GM23248 (cell line): ENCODE measurements around the gene VEGFD.

ENCODE experiments used
- EZH2 ChIP-seq: fragments of 200-600 bp; sonication (generic); IDR thresholded peaks from 2 replicates; pipeline ENCODE4 v1.6.1; 2018; ENCODE audit warnings: antibody characterized with exemption, mild to moderate bottlenecking; ENCODE audit not compliant: insufficient read depth, poor library complexity, severe bottlenecking
- EZH2phosphoT487 ChIP-seq: fragments of 200-600 bp; sonication (generic); IDR thresholded peaks from 2 replicates; pipeline ENCODE4 v1.6.1; 2018; ENCODE audit warnings: antibody characterized with exemption, moderate library complexity, mild to moderate bottlenecking, low read depth; ENCODE audit not compliant: insufficient read depth

DNA sequence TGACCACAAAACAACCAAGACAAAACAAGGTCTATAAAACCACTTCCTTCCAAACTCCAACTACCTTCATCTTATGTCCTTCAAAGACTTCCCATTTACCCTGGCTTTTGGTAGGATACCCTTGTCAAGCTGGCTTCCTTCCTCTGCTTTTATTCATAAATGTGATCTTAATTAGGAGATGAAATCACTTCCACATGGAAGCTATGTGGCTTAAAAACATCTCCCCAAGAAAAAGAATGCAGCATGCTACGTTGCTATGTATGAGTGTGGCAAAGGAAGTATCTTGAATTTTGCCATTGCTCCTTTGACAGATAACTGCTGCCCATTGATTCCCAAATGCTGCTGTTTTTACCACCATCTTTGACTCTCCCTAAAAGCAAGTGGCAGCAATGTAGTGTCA lies 46.4 kb upstream of the VEGFD start:
- TF ChIP-seq EZH2 (no peak), EZH2phosphoT487 (no peak)
